Subcutaneous adipose tissue (tissue), 4 donors: ENCODE measurements around the gene CCDC149. TPM values are rescaled to one million over a fixed set of nuclear protein-coding genes. Genes with fewer than 3 reads are reported as not detected.

Source experiments
- total RNA-seq, 4 donors: library from RNA; depleted of rRNA; stranded (reverse); fragments of >200 nt; gene quantifications; one replicate each; pipeline ENCODE4 v1.1.0, GENCODE V29; 2016
- TF ChIP-seq, protein P1 (sequence below): fragments of 450-650 bp; IDR thresholded peaks from one replicate; pipeline ENCODE4 v1.5.1; 2016; ENCODE audit warnings: low read depth, mild to moderate bottlenecking, control low read depth, antibody characterized with exemption, moderate library complexity

The CCDC149 gene
- total RNA-seq, 4 donors from 2014 or later, result 15.5 to 20.3 (median 18.0) TPM

DNA sequence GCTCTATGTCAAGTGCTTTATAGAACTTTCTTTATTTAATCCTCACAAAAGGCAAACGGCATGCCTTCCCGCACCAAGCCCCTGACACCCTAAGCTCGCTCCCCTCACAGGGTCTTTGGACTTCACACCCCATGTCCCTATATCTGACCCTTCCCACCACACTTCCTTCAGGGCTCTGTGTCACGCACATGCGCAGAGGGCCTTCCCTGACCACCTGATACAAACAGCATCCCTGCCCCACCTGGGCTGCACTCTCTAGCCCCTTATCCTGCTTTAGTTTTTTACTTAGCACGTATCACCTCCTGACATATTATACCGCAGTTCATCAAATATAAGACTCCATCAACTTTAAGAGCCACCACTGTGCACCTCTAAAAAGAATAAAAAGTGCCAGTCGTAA lies 67.7 kb downstream of the CCDC149 start:
- TF ChIP-seq, protein P1, sequence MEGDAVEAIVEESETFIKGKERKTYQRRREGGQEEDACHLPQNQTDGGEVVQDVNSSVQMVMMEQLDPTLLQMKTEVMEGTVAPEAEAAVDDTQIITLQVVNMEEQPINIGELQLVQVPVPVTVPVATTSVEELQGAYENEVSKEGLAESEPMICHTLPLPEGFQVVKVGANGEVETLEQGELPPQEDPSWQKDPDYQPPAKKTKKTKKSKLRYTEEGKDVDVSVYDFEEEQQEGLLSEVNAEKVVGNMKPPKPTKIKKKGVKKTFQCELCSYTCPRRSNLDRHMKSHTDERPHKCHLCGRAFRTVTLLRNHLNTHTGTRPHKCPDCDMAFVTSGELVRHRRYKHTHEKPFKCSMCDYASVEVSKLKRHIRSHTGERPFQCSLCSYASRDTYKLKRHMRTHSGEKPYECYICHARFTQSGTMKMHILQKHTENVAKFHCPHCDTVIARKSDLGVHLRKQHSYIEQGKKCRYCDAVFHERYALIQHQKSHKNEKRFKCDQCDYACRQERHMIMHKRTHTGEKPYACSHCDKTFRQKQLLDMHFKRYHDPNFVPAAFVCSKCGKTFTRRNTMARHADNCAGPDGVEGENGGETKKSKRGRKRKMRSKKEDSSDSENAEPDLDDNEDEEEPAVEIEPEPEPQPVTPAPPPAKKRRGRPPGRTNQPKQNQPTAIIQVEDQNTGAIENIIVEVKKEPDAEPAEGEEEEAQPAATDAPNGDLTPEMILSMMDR, result no peak

DNA sequence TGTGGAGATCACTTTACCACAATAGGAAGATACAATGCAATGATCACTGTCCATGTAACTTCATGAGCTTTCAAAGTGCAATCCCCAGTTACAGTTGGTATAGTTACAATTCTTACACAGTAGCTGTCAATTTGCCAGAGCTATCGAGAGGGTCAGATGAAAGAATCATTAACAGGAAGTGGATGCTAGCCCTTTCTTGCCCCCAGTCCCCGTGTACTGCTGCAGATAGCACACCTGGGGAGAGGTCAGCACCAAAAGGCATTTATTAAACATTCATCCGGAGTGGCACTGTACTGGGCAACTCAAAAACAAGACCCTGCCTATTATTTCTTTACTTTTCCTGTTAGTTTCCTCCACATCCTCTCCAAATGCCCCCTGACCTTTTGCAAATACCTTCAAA lies 69.7 kb downstream of the CCDC149 start:
- TF ChIP-seq, protein P1, result no peak

DNA sequence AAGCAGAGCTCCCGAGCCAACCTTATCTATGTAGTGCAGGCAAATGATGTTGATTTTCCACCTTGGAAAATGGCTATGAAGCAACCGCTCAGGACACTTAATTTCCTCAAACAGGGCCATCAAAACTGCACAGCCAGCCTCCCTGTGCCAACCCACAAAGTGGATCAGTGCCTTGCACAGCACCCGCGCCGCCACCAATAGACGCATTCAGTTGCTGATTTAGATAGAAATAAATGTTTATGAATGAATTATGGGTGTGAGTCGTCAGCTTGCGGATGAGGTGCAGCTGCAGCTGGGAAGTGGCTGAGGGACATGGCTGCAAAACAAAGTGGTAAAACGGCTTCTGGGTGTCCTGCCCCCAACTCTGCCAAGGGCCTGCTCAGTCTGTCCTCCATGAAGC lies 70.5 kb downstream of the CCDC149 start:
- TF ChIP-seq, protein P1, result no peak

DNA sequence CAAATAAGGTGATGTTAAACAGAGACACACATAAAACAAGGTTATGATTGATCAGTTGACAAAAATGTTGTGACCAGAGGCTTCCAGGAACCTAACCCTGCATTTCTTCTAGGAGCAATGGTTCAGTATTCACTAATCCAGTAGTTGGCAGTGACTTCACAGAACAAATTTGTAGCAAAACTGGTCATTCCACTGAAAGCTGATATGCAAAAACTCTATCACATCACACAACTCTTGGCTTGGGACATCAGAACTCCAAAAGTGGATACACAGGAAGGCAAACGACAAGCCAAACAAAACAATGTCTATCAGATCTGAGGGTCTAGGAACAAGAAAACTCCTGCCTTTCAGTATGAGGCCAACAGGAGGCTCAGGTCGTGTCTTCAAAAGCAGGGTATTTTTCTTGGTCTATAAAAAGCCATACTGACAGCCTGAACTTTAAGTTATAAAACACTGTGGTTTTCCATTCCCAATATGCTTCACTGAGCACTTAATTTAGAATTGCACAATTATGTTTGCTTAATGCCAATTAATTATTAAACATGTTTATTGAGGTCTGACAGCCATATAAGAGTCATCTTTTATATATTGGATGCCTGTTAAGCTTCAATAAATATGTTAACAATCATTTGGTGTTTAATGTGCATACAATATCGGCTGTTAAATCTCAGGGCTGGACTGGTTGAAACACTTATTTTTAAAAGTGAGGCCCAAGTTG lies 71.9 kb downstream of the CCDC149 start:
- TF ChIP-seq, protein P1, result no peak

DNA sequence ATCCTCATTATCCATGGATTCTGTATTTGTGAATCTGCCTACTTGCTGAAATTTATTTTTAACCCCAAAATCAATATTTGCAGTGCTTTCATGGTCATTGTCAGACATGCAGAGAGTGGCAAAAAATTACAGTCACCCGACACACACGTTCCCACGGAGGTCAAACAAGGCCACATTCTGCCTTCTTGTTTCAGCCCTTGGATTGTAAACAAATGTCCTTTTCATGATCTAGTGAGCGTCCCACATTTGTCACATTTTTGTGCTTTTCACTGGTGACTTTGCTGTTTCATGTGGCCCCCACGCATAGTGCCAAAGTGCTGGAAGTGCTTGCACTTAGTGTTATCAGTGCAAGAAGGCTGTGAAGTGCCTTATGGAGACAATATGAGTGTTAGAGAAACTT lies 72.5 kb downstream of the CCDC149 start:
- TF ChIP-seq, protein P1, result no peak

DNA sequence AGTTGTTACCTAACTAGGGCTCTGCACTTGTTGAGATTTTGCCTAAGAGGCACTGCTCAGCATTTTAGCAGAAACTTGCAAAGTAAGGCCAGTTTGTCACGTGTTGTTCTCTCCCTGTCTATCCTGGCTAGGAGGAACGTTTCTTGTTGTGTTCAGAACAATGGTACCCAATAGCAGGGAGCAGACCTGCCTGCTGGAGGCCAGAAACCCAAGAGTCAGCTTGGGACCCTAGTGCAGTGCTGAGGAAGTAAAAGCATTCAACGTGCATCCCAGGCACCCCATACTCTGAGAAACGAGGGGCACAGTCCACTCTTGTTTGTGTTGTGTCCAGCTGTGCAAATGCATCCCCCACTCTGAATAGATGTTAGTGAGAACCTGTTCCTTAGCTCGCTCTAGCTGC lies 75.1 kb downstream of the CCDC149 start:
- TF ChIP-seq, protein P1, result no peak

DNA sequence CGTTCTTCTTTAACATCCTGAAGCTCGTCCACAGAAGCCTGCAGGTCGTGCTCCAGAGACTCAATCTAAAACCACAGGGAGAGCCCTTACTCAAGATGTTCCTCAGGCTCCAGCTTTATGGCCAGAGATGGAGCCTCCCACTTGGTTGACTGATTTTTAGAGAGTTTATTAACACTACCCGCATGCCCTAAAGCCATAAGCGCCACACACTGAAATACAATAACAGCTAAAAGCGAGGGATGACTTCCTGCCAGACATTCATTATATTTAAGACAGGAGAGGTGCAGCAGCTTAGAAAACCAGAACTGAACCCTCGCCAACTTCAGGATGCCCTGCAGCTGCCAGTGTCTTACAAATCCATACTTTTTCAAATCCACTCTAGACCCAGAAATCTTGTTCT lies 75.5 kb downstream of the CCDC149 start:
- TF ChIP-seq, protein P1, result no peak
